WTC11 (cell line): ENCODE data around the gene SLC9A7. TPM values are rescaled to one million over a fixed set of nuclear protein-coding genes. Genes with fewer than 3 reads are reported as not detected.

Experiments used
- ATAC-seq: fragments of 200-7000 bp; cut with Tn5 transposase; 2 replicates; pipeline ENCODE4 v1.10.0; 2021; ENCODE audit warnings: mild to moderate bottlenecking, moderate library complexity
- CTCF ChIA-PET: fragments of 300-600 bp; sonication (Branson Sonifier 250); formaldehyde crosslinking; loops from one replicate; lab custom pipeline; 2021; ENCODE audit warnings: antibody characterized with exemption; lab: Charles Lee
- POLR2A ChIA-PET: fragments of 350-600 bp; sonication (Branson Sonifier 250); formaldehyde crosslinking; loops from one replicate; lab custom pipeline; 2021; ENCODE audit warnings: antibody characterized with exemption; lab: Charles Lee
- DNase-seq: peaks from one replicate; pipeline ENCODE4 v3.0.0; 2021; ENCODE audit warnings: low spot score
- H3K27ac Mint-ChIP-seq: 2 replicates; pipeline ENCODE4 v1.8.0; 2021; ENCODE audit warnings: mixed read lengths
- H3K27me3 Mint-ChIP-seq: 2 replicates; pipeline ENCODE4 v1.8.0; 2021; ENCODE audit warnings: low read depth, mild to moderate bottlenecking, moderate library complexity, mixed read lengths
- H3K36me3 Mint-ChIP-seq: 2 replicates; pipeline ENCODE4 v1.8.0; 2021; ENCODE audit warnings: mixed read lengths
- H3K4me1 Mint-ChIP-seq: 2 replicates; pipeline ENCODE4 v1.8.0; 2022; ENCODE audit warnings: mixed read lengths
- H3K4me3 Mint-ChIP-seq: 2 replicates; pipeline ENCODE4 v1.8.0; 2021; ENCODE audit warnings: mild to moderate bottlenecking, moderate library complexity, mixed read lengths
- H3K9me3 Mint-ChIP-seq: 2 replicates; pipeline ENCODE4 v1.8.0; 2021; ENCODE audit warnings: mixed read lengths
- ATF1 ChIP-seq: sonication (generic); formaldehyde crosslinking; IDR thresholded peaks from 2 replicates; pipeline ENCODE4 v1.8.1; 2023; ENCODE audit warnings: mild to moderate bottlenecking, moderate library complexity, missing genetic modification reagents
- CBFB ChIP-seq: sonication (generic); formaldehyde crosslinking; IDR thresholded peaks from 2 replicates; pipeline ENCODE4 v1.8.1; 2022; ENCODE audit warnings: mild to moderate bottlenecking, low read depth, missing genetic modification reagents
- ETV6 ChIP-seq: sonication (generic); formaldehyde crosslinking; IDR thresholded peaks from 2 replicates; pipeline ENCODE4 v1.8.1; 2022; ENCODE audit warnings: mild to moderate bottlenecking, missing genetic modification reagents
- FOXJ3 ChIP-seq: sonication (generic); formaldehyde crosslinking; IDR thresholded peaks from 2 replicates; pipeline ENCODE4 v1.9.0; 2021; ENCODE audit warnings: missing genetic modification reagents, mild to moderate bottlenecking, borderline replicate concordance
- FOXK1 ChIP-seq: sonication (generic); formaldehyde crosslinking; IDR thresholded peaks from 2 replicates; pipeline ENCODE4 v1.8.0; 2022; ENCODE audit warnings: mild to moderate bottlenecking, moderate library complexity, missing genetic modification reagents
- KAT7 ChIP-seq: sonication (generic); formaldehyde crosslinking; IDR thresholded peaks from 2 replicates; pipeline ENCODE4 v1.8.1; 2023; ENCODE audit warnings: missing genetic modification reagents, mild to moderate bottlenecking, borderline replicate concordance
- SMAD4 ChIP-seq: sonication (generic); formaldehyde crosslinking; IDR thresholded peaks from 2 replicates; pipeline ENCODE4 v1.8.0; 2022; ENCODE audit warnings: mild to moderate bottlenecking, missing genetic modification reagents
- TEAD1 ChIP-seq: sonication (generic); formaldehyde crosslinking; IDR thresholded peaks from 2 replicates; pipeline ENCODE4 v1.8.0; 2022; ENCODE audit warnings: mild to moderate bottlenecking, missing genetic modification reagents
- ZNF423 ChIP-seq: fragments of 250-450 bp; sonication (Bioruptor Pico); IDR thresholded peaks from 2 replicates; pipeline ENCODE4 v2.1.2; 2022; ENCODE audit warnings: mild to moderate bottlenecking, moderate library complexity
- total RNA-seq: library from RNA; stranded (reverse); gene quantifications from 3 replicates; pipeline ENCODE4 v1.2.3, GENCODE V29; 2021
- TF ChIP-seq, protein P1 (sequence below): fragments of 250-450 bp; sonication (Bioruptor Pico); IDR thresholded peaks from 2 replicates; pipeline ENCODE4 v1.9.0; 2021; ENCODE audit warnings: mild to moderate bottlenecking, borderline replicate concordance
- TF ChIP-seq, protein P2 (sequence below): sonication (generic); formaldehyde crosslinking; IDR thresholded peaks from 2 replicates; pipeline ENCODE4 v1.8.0; 2023; ENCODE audit warnings: missing genetic modification reagents
- TF ChIP-seq, protein P3 (sequence below): sonication (generic); formaldehyde crosslinking; IDR thresholded peaks from 2 replicates; pipeline ENCODE4 v1.8.0; 2022; ENCODE audit warnings: mild to moderate bottlenecking, missing genetic modification reagents

The SLC9A7 gene
- total RNA-seq, 1 experiment from 2014 or later: 18.0 TPM

DNA sequence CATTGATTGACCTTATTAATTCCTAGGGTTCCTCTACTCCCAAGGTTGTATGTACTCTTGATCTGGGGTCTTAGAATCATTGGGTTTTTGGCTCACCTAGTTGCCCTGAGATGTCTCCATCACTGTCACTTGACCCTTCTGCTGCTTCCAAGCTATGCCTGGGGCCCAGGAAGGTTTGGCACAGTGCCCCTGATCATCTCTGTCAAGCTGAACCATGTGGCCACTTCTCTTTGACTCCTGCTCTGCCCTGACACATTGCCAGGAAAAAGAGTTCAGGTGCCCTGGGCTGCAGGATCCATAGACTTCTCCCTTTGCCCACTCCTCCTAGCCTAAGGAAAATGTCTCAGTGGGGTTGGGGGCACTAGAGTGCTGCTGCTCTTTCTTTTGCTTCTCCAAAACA is 189.3 kb downstream of the SLC9A7 start:
- POLR2A ChIA-PET: no interaction called here
- no peaks in the 10 kb centered on the region for H3K36me3 Mint-ChIP-seq
- CTCF ChIA-PET: no interaction called here
- DNase-seq (no peak), ATAC-seq (no peak)
- no peak overlapping the region for H3K4me3 Mint-ChIP-seq
- TF ChIP-seq SMAD4 (CRISPR knock-in tag) (no peak), FOXJ3 (CRISPR knock-in tag) (no peak), ATF1 (no peak), KAT7 (CRISPR knock-in tag) (no peak), ZNF423 (CRISPR knock-in tag) (no peak), TEAD1 (CRISPR knock-in tag) (no peak), FOXK1 (CRISPR knock-in tag) (no peak)
- TF ChIP-seq, protein P1, sequence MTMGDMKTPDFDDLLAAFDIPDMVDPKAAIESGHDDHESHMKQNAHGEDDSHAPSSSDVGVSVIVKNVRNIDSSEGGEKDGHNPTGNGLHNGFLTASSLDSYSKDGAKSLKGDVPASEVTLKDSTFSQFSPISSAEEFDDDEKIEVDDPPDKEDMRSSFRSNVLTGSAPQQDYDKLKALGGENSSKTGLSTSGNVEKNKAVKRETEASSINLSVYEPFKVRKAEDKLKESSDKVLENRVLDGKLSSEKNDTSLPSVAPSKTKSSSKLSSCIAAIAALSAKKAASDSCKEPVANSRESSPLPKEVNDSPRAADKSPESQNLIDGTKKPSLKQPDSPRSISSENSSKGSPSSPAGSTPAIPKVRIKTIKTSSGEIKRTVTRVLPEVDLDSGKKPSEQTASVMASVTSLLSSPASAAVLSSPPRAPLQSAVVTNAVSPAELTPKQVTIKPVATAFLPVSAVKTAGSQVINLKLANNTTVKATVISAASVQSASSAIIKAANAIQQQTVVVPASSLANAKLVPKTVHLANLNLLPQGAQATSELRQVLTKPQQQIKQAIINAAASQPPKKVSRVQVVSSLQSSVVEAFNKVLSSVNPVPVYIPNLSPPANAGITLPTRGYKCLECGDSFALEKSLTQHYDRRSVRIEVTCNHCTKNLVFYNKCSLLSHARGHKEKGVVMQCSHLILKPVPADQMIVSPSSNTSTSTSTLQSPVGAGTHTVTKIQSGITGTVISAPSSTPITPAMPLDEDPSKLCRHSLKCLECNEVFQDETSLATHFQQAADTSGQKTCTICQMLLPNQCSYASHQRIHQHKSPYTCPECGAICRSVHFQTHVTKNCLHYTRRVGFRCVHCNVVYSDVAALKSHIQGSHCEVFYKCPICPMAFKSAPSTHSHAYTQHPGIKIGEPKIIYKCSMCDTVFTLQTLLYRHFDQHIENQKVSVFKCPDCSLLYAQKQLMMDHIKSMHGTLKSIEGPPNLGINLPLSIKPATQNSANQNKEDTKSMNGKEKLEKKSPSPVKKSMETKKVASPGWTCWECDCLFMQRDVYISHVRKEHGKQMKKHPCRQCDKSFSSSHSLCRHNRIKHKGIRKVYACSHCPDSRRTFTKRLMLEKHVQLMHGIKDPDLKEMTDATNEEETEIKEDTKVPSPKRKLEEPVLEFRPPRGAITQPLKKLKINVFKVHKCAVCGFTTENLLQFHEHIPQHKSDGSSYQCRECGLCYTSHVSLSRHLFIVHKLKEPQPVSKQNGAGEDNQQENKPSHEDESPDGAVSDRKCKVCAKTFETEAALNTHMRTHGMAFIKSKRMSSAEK (CRISPR knock-in tag): no peak
- TF ChIP-seq, protein P2, sequence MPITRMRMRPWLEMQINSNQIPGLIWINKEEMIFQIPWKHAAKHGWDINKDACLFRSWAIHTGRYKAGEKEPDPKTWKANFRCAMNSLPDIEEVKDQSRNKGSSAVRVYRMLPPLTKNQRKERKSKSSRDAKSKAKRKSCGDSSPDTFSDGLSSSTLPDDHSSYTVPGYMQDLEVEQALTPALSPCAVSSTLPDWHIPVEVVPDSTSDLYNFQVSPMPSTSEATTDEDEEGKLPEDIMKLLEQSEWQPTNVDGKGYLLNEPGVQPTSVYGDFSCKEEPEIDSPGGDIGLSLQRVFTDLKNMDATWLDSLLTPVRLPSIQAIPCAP (CRISPR knock-in tag): no peak
- TF ChIP-seq, protein P3, sequence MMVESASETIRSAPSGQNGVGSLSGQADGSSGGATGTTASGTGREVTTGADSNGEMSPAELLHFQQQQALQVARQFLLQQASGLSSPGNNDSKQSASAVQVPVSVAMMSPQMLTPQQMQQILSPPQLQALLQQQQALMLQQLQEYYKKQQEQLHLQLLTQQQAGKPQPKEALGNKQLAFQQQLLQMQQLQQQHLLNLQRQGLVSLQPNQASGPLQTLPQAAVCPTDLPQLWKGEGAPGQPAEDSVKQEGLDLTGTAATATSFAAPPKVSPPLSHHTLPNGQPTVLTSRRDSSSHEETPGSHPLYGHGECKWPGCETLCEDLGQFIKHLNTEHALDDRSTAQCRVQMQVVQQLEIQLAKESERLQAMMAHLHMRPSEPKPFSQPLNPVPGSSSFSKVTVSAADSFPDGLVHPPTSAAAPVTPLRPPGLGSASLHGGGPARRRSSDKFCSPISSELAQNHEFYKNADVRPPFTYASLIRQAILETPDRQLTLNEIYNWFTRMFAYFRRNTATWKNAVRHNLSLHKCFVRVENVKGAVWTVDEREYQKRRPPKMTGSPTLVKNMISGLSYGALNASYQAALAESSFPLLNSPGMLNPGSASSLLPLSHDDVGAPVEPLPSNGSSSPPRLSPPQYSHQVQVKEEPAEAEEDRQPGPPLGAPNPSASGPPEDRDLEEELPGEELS: no peak
- H3K9me3 Mint-ChIP-seq: no peaks in the 10 kb centered on the region
- no peaks in the 10 kb centered on the region; the same call in 1 of the 2 replicates for H3K27me3 Mint-ChIP-seq
- H3K4me1 Mint-ChIP-seq: peaks cover 21% of the 10 kb centered on the region
- H3K27ac Mint-ChIP-seq: no peak overlapping the region

DNA sequence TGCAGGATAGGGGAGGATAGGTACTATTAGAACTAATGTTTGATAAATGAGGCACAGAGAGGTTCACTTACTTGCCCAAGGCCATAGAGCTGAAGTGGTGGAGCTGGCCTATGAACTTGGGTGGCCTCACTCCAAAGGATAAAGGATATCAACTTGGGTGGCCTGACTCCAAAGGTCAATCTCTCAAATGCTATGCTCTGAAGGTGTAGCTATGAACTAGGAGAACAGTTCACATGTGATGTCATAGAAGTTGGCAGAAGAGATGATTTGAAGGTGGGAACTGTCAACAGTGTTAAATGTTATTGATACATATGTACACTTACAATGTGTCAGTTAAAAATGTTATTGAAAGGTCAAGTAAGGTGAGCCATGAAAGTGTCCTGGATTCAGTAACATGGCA is 191.5 kb downstream of the SLC9A7 start:
- H3K9me3 Mint-ChIP-seq: no peaks in the 10 kb centered on the region
- H3K36me3 Mint-ChIP-seq: no peaks in the 10 kb centered on the region
- ChIA-PET POLR2A (interaction anchor here (0.6 kb wide), 1 partner anchor 45 kb away, joined by 3 read pairs; no protein-coding TSS in a partner anchor), CTCF (no interaction called here)
- no peaks in the 10 kb centered on the region; the same call in 1 of the 2 replicates for H3K27me3 Mint-ChIP-seq
- no peak overlapping the region for H3K27ac Mint-ChIP-seq
- TF ChIP-seq CBFB (CRISPR knock-in tag) (no peak), ETV6 (CRISPR knock-in tag) (no peak)
- TF ChIP-seq, protein P3: no peak
- ATAC-seq (no peak), DNase-seq (no peak)
- H3K4me1 Mint-ChIP-seq: peaks cover 12% of the 10 kb centered on the region
- no peak overlapping the region for H3K4me3 Mint-ChIP-seq
